Peyer's patch (tissue), 4 donors: ENCODE measurements around the gene CASQ1.

Experiments used
- CTCF ChIP-seq, 6 experiments: fragments of 450-650 bp in 4 of 6; fragments of 200-600 bp in 2 of 6; sonication (generic) in 1 of 6; IDR thresholded peaks; one replicate each; pipeline ENCODE4 v1.5.1; 2017 to 2019; ENCODE audit warnings: antibody characterized with exemption in 6 of 6, mild to moderate bottlenecking in 3 of 6, moderate library complexity in 1 of 6
- POLR2A ChIP-seq, 2 donors: fragments of 450-650 bp; IDR thresholded peaks; one replicate each; pipeline ENCODE4 v1.5.1; 2017; ENCODE audit warnings: antibody characterized with exemption in 2 of 2, mild to moderate bottlenecking in 2 of 2, moderate library complexity in 2 of 2

- no peak for TF ChIP-seq CTCF (IDR thresholded peaks at IDR 0.05)
- TF ChIP-seq POLR2A (IDR thresholded peaks at IDR 0.05) = no peak
Measured at GRCh38 chr1:160245434-160245833, 55.1 kb downstream of the CASQ1 start.
